ENCODE results near the gene GTPBP6.
"Not testable (repeated sequence)": the region's sequence is repeated elsewhere in the genome, so short reads cannot be mapped to it uniquely, and the experiment has no call there.

The GTPBP6 gene

DNA sequence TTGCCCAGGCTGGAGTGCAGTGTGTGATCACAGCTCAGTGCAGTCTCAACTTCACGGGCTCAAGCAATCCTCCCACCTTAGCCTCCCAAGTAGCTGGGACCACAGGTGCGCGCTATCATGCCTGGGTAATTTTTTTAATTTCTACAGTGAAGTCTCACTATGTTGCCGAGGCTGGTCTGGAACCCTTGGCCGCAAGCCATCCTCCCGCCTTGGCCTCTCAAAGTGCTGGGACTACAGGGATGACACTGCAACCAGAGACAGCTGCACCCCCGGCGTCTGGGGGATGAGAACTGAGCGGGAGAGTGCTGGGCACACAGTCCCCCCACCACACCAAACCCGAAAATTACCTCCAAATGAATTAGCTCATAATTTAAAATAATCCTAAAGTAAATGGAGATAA lies 33.1 kb upstream of the GTPBP6 start:
- no peak for DNase-seq

DNA sequence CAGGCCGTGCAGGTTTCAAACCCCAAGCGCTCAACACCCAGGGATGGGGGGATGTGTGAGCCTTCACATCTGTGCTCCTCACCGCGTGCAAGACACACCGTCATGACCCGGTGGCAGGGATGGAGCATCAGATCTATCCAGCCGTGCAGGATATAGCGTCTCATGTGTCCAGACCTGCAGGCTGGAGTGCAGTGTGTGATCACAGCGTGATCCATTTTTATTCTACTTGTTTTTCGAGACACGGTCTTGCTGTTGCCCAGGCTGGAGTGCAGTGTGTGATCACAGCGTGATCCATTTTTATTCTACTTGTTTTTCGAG lies 32.7 kb upstream of the GTPBP6 start:
- not testable (repeated sequence) for DNase-seq

- DNase-seq = no peak
Measured at GRCh38 chrX:350534-351323, 32.1 kb upstream of the GTPBP6 start.

DNA sequence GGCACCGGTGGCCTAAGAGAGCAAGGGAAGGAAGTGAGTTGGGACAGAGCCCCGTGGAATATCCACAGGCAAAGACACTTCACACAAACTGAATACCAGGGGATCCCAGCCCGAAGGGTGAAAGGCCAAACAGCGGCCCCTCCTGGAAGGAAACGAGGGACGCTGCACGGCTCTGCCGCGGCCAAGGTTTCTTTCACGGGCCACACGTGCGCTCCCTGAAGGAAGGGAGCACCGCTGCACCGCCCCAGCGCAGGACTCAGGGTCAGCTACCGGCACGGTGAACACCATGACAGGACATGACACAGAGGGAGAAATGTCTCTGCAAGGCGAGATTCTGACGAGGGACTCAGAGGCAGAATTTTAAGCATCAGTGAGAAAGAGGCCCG lies 31.5 kb upstream of the GTPBP6 start:
- DNase-seq = no peak

GRCh38 chrX:349702-350101 lies 31.1 kb upstream of the GTPBP6 start:
- no peak for DNase-seq

- DNase-seq = no peak
Measured at GRCh38 chrX:349196-349595, 30.6 kb upstream of the GTPBP6 start.

- DNase-seq = no peak
Measured at GRCh38 chrX:348461-349117, 30.0 kb upstream of the GTPBP6 start.

DNA sequence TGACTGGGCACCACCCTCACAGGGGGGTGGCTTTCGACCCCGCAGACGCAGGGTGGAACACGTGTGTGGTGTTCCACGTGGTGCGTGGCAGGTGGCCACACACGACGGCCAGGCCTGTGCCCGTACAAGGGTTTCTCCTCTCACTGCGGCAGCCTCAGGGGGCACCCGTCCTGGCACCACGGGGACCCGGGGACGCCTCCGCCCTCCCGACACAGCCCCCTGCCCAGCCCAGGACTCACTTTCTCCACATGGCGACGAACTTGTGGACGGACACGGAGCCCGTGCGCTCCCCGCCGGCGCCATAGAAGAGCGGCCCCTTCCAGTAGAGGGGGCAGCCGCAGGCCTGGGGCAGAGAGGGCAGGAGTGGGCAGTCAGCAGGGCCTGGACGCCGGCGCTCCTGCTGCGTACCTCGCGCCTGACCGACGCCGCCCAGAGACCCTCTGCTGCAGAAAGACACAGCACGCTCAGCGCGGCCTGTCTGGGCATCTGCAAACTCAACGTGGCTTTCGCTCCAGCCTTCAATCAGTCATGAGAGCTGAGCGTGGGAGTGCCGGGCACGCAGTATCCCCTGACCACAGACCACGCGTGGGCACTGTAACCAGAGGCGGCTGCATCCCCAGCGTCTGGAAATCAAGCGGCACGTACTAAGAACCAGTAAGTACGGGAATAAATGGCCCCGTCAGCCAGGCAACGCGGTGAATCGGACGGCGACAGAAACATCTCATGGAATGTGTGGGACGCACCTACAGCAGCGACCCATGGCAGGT lies 28.9 kb upstream of the GTPBP6 start:
- no peak for DNase-seq

- no peak for DNase-seq
Measured at GRCh38 chrX:346034-346813, 27.6 kb upstream of the GTPBP6 start.

- no peak for DNase-seq
Measured at GRCh38 chrX:345020-345925, 26.7 kb upstream of the GTPBP6 start.

- no peak for DNase-seq
Measured at GRCh38 chrX:344371-344901, 25.8 kb upstream of the GTPBP6 start.

DNA sequence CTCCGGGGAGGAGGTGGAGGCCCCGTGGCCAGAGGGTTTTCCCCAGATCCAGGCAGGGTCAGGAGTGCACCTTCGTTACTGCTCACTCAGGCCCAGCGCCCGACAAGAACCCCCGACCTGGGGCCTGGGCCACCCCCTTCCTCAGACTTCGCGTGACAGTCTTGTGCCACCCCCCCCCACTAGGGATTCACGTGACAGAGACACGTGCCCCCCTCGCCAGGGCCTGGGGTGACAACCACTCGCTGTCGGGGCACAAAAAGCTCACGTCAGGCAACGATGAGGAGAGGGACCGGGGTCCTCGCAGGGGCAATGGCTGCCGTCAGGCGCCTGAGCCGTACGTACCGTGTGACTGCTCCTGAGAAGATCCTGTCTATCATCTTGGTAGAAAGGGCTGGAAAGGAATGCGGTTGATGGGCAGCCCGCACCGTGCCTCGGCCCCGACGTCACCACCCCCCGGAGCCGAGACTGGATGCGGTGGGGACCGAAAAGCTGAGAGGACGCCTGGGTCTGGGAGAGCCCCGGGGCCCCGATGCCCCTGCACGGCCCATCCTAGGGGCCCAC lies 23.0 kb upstream of the GTPBP6 start:
- DNase-seq = no peak

DNA sequence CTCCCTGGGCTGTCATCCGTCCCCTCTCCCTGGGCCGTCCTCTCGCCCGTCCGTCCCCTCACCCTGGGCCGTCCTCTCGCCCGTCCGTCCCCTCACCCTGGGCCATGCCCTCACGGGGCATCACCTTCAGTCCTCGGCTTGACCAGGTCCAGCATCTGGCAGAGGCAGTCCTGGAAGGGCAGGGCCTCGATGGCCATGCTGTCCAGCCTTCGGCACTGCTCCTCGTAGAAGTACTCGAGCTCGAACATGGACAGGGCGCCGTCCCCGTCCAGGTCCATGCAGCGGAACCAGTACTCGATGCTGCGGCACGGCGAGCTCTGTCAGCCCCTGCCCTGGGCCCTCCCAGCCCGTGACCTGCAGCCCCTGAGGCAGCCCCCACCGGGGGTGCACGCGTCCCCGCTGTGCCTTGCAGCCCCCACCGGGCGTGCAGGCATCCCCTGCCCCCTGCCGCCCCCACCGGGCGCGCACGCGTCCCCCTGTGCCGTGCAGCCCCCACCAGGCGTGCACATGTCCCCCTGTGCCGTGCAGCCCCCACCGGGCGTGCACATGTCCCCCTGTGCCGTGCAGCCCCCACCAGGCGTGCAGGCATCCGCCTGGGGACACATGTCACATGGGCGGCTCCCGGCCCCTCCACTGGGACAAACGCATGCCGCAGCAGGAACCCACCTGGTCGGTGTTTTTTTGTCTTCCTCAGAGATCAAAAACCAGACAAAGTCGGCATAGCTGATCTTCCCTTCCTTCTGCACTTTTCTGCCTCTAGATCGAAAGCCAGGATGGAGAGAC lies 22.2 kb upstream of the GTPBP6 start:
- no peak for DNase-seq

- DNase-seq = no peak
Measured at GRCh38 chrX:340121-340520, 21.5 kb upstream of the GTPBP6 start.

- no peak for DNase-seq
Measured at GRCh38 chrX:338836-339400, 20.3 kb upstream of the GTPBP6 start.

- no peak for DNase-seq
Measured at GRCh38 chrX:338281-338835, 19.8 kb upstream of the GTPBP6 start.

DNA sequence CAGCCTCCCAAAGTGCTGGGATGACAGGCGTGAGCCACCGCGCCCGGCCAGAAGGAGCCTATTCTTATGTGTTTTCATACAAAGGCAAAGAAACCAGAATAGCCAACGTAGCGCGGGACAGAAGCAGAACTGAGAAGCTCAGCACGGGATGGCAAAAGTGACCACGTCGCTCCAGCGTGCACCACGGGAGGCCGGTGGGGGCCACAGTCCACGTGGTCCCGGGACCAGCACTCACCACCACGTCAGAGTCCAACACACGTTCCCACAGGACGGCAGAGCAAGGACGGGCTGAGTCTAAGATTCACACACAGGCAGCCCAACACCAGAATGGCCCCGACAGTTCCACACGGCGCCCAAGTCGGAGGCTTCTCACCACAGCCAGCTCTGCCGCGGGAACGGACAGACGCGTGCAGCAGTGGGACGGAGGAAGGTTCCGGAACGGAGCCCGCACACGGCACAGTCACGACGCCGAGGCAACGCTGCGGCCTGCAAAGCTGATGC lies 18.8 kb upstream of the GTPBP6 start:
- DNase-seq = no peak

DNA sequence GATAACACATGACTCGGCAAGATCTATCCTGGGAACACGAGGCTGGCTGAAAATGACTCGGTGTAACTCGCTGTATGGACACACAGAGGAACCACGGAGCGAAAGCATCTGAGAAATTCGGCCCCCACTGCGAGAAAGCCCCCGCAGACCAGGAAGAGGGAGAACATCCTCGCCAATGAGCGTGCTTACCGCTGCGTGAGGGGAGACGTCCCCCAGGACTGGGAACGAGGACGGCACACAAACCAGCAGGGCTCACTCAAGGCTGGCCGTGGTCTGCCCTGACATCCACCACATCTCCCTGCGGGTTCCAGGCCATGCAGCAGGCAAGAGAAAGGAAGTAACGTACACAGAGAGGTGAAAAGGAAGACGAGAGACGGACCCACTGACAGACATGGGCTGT lies 17.6 kb upstream of the GTPBP6 start:
- DNase-seq = no peak

DNA sequence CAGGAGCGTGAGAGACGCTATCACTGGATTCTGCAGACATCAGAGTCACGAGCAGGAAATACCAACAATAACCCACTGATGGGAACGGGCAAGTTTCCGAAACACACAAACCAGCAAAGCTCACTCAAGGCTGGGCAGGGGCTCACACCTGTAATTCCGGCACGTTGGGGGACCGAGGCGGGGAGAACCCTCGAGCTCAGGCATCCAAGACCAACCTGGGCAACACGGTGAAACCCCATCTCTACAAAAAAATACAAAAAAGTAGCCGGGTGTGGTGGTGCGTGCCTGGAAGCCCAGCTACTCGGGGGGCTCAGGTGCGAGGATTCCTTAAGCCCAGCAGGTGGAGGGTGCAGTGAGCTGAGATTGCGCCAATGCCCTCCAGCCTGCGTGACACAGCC lies 17.2 kb upstream of the GTPBP6 start:
- DNase-seq = no peak

All from NCI-H2171 (cell line).